ENCODE measurements around the gene MKRN1. TPM values are rescaled to one million over a fixed set of nuclear protein-coding genes. Genes with fewer than 3 reads are reported as not detected.

Gene MKRN1
- total and polyA plus RNA-seq, 4 donors = 18.7 to 103 (median 29.2) TPM

DNA sequence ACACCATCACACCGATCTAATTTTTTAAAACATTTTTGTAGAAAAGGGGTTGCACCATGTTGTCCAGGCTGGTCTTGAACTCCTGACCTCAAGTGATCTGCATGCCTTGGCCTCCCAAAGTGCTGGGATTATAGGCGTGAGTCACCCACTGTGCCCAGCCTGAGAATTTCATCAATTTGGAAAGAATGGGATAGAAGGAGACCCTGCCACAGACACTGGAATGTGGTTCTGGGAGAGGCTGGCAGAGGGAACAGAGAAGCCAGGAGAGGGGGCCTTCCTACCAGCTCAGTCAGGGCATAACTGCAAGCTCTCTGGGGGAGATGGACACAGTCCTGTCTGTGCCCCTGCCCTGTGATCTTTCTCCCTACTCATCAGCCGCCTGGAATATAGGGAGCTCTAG, 42.1 kb upstream of the MKRN1 start (continued):
- TF ChIP-seq, protein P1, sequence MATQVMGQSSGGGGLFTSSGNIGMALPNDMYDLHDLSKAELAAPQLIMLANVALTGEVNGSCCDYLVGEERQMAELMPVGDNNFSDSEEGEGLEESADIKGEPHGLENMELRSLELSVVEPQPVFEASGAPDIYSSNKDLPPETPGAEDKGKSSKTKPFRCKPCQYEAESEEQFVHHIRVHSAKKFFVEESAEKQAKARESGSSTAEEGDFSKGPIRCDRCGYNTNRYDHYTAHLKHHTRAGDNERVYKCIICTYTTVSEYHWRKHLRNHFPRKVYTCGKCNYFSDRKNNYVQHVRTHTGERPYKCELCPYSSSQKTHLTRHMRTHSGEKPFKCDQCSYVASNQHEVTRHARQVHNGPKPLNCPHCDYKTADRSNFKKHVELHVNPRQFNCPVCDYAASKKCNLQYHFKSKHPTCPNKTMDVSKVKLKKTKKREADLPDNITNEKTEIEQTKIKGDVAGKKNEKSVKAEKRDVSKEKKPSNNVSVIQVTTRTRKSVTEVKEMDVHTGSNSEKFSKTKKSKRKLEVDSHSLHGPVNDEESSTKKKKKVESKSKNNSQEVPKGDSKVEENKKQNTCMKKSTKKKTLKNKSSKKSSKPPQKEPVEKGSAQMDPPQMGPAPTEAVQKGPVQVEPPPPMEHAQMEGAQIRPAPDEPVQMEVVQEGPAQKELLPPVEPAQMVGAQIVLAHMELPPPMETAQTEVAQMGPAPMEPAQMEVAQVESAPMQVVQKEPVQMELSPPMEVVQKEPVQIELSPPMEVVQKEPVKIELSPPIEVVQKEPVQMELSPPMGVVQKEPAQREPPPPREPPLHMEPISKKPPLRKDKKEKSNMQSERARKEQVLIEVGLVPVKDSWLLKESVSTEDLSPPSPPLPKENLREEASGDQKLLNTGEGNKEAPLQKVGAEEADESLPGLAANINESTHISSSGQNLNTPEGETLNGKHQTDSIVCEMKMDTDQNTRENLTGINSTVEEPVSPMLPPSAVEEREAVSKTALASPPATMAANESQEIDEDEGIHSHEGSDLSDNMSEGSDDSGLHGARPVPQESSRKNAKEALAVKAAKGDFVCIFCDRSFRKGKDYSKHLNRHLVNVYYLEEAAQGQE (IDR thresholded peaks at IDR 0.05) = no peak
- TF ChIP-seq JUND (IDR thresholded peaks at IDR 0.05) (no peak), HNF4A (conservative IDR thresholded peaks at IDR 0.05) (no peak)
- TF ChIP-seq, protein P2, sequence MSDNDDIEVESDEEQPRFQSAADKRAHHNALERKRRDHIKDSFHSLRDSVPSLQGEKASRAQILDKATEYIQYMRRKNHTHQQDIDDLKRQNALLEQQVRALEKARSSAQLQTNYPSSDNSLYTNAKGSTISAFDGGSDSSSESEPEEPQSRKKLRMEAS (IDR thresholded peaks at IDR 0.05) = no peak

DNA sequence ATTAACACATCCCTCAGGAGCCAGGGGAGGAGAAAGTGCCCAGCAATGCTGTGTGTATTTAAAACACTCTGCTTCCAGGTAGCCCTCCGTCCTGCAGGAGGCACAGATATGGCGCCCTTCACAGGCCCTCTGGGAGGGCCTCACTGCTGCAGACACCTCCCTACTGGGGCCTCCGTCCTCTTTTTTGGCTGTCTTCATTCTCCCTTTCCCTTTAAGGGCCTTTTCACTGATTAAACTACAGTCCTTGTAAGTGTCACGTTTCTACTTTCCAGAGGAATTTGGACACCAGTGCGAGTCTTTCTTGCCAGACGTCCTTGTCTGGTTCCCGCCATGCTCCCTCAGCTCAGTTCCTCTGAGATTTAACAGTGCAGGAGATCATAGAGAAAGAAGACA, 39.7 kb upstream of the MKRN1 start:
- Histone ChIP-seq H3K36me3 (ENCODE audit: control insufficient read depth in 4 of 4, insufficient read depth in 3 of 4, low read depth in 1 of 4, low read length in 3 of 4) (no peaks in the 10 kb centered on the region), H3K27me3 (ENCODE audit: control insufficient read depth in 4 of 4, insufficient read depth in 4 of 4, low read length in 3 of 4) (no peaks in the 10 kb centered on the region), H3K9me3 (ENCODE audit: control insufficient read depth in 4 of 4, low read length in 3 of 4) (no peaks in the 10 kb centered on the region), H3K4me3 (ENCODE audit: low read depth in 1 of 3, low read length in 3 of 3) (no peak overlapping the region), H3K4me1 (ENCODE audit: control insufficient read depth in 4 of 4, insufficient read depth in 4 of 4, low read length in 3 of 4) (no peaks in the 10 kb centered on the region), H3K9ac (ENCODE audit: low read depth in 1 of 2, low read length in 2 of 2) (no peak overlapping the region), H3K27ac (ENCODE audit: low read depth in 1 of 2, low read length in 2 of 2) (no peak overlapping the region)
- TF ChIP-seq HNF4A (conservative IDR thresholded peaks at IDR 0.05) = no peak
- no peak for TF ChIP-seq TAF1 (conservative IDR thresholded peaks at IDR 0.05)
- TF ChIP-seq, protein P3, sequence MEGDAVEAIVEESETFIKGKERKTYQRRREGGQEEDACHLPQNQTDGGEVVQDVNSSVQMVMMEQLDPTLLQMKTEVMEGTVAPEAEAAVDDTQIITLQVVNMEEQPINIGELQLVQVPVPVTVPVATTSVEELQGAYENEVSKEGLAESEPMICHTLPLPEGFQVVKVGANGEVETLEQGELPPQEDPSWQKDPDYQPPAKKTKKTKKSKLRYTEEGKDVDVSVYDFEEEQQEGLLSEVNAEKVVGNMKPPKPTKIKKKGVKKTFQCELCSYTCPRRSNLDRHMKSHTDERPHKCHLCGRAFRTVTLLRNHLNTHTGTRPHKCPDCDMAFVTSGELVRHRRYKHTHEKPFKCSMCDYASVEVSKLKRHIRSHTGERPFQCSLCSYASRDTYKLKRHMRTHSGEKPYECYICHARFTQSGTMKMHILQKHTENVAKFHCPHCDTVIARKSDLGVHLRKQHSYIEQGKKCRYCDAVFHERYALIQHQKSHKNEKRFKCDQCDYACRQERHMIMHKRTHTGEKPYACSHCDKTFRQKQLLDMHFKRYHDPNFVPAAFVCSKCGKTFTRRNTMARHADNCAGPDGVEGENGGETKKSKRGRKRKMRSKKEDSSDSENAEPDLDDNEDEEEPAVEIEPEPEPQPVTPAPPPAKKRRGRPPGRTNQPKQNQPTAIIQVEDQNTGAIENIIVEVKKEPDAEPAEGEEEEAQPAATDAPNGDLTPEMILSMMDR (IDR thresholded peaks at IDR 0.05; ENCODE audit: low read depth, low read length, missing input control) = no peak
- no peak for DNase-seq (ENCODE audit: low spot score)
- 69% methylated on average over 7 of the region's 7 CpGs for WGBS

DNA sequence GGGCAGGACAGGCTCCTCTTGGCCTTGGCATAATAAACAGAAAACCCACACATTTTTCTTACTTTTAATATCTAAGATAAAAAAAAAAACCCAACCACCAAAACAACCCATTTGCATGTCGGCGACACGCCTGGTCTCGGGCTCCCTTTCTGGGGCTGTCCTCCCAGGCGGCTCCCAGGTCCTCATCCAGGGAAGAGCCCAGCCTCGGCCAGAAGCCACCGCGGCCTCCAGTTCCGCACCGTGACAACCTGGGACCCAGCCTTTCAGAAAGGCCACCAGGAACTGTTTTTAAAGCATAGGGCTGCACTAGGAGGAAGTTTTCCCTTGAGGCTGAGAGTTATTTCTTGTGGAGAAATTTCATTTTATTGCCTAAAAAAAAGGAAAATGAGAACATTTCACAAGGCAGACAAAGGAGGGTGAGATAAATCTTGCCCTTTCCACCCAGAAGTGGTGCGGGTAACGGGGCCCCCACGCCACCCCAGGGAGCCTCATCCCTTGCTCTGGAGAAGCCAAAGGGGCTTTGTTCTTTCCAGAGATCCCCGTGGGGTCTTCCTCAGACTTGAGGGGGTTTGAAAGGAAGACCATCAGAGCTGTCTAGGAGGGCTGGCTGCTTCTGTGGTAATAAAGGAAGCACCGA, 39.2 kb upstream of the MKRN1 start:
- H3K9ac ChIP-seq (ENCODE audit: low read depth in 1 of 2, low read length in 2 of 2) = no peak overlapping the region
- WGBS = 88% methylated on average over 15 of the region's 15 CpGs

More for the DNA sequence above, 39.2 kb upstream of the MKRN1 start:
- Histone ChIP-seq H3K9me3 (ENCODE audit: control insufficient read depth in 4 of 4, low read length in 3 of 4) (no peaks in the 10 kb centered on the region), H3K4me3 (ENCODE audit: low read depth in 1 of 3, low read length in 3 of 3) (no peak overlapping the region), H3K27me3 (ENCODE audit: control insufficient read depth in 4 of 4, insufficient read depth in 4 of 4, low read length in 3 of 4) (no peaks in the 10 kb centered on the region), H3K27ac (ENCODE audit: low read depth in 1 of 2, low read length in 2 of 2) (no peak overlapping the region), H3K4me1 (ENCODE audit: control insufficient read depth in 4 of 4, insufficient read depth in 4 of 4, low read length in 3 of 4) (no peaks in the 10 kb centered on the region), H3K36me3 (ENCODE audit: control insufficient read depth in 4 of 4, insufficient read depth in 3 of 4, low read depth in 1 of 4, low read length in 3 of 4) (no peaks in the 10 kb centered on the region)
- DNase-seq (ENCODE audit: low spot score) = no peak
- TF ChIP-seq, protein P4, sequence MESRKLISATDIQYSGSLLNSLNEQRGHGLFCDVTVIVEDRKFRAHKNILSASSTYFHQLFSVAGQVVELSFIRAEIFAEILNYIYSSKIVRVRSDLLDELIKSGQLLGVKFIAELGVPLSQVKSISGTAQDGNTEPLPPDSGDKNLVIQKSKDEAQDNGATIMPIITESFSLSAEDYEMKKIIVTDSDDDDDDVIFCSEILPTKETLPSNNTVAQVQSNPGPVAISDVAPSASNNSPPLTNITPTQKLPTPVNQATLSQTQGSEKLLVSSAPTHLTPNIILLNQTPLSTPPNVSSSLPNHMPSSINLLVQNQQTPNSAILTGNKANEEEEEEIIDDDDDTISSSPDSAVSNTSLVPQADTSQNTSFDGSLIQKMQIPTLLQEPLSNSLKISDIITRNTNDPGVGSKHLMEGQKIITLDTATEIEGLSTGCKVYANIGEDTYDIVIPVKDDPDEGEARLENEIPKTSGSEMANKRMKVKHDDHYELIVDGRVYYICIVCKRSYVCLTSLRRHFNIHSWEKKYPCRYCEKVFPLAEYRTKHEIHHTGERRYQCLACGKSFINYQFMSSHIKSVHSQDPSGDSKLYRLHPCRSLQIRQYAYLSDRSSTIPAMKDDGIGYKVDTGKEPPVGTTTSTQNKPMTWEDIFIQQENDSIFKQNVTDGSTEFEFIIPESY (IDR thresholded peaks at IDR 0.05) = no peak
- no peak for TF ChIP-seq HNF4A (conservative IDR thresholded peaks at IDR 0.05)
- TF ChIP-seq, protein P5, sequence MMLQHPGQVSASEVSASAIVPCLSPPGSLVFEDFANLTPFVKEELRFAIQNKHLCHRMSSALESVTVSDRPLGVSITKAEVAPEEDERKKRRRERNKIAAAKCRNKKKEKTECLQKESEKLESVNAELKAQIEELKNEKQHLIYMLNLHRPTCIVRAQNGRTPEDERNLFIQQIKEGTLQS (IDR thresholded peaks at IDR 0.05) = no peak
- no peak for TF ChIP-seq RXRA (IDR thresholded peaks at IDR 0.05)
- no peak for TF ChIP-seq HNF4G (IDR thresholded peaks at IDR 0.05)
- no peak for TF ChIP-seq EGR1 (IDR thresholded peaks at IDR 0.05; ENCODE audit: low read depth in 2 of 2)
- TF ChIP-seq GABPA (IDR thresholded peaks at IDR 0.05 in 1 of 2, conservative IDR thresholded peaks at IDR 0.05 in 1 of 2) = no peak
- no peak for TF ChIP-seq TAF1 (conservative IDR thresholded peaks at IDR 0.05)
- no peak for TF ChIP-seq FOXA1 (IDR thresholded peaks at IDR 0.05)
- no peak for TF ChIP-seq SP1 (IDR thresholded peaks at IDR 0.05)
- TF ChIP-seq YY1 (IDR thresholded peaks at IDR 0.05) = no peak
- TF ChIP-seq, protein P2 (IDR thresholded peaks at IDR 0.05) = no peak
- TF ChIP-seq FOXA2 (IDR thresholded peaks at IDR 0.05) = no peak

All from liver (tissue), 9 donors.